ENCODE measurements around the gene UBE2N.
"Not testable (repeated sequence)": the region's sequence is repeated elsewhere in the genome, so short reads cannot be mapped to it uniquely, and the experiment has no call there.

The UBE2N gene

DNA sequence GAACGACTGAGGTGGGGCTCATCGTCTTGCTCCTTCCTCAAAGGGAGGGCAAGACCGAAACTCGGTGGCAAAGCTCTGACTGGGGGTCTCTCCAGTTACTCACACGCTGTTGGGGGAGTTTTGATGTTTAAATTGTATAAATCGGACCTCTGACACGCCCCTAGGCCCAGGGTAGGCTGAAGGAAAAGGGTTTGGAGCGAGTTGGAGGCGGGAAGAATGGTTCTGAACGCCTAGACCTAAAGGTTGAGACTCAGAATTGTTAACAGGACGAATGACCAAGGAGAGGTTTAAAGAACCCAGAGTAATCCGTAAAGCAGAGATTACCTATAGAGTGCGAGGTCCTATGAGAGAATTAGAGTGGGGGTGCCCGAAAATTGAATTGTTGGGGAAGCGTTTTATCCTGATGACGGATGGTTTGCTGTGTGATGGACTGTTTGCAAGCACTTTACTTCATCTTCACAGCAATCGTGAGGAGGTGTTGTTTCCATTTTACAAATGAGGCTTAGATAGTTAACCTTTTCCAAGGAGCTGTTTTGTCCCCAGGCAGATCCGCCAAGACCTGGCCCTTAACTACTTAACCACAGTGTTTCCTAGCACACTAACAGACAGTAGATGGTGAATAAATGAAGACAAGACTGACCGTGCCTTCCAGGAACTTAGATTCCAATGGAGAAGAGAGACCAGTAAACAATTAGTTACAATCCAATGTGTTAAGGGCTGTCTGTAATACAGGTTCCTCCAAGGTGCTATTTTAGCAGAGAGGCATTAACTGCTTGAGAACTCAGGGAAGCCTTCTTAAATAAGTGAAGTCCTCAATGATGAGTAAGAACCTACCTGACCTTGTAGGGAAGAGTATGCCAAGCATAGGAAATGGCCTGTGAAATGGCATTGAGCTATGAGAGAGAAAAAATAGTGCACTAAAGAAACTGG is 929 bp upstream of the UBE2N start:
- peak overlapping the region; percentile 94 for H3K27ac ChIP-seq (ENCODE audit: low read depth, low read length)
- no peaks in the 10 kb centered on the region for H3K9me3 ChIP-seq (ENCODE audit: low read length)
- H3K27me3 ChIP-seq (ENCODE audit: control insufficient read depth in 1 of 2, insufficient read depth in 2 of 2, low read length in 2 of 2) = no peaks in the 10 kb centered on the region
- H3K9ac ChIP-seq (ENCODE audit: low read length) = peak overlapping the region; percentile 81
- H3K4me3 ChIP-seq (ENCODE audit: low read depth in 1 of 2, low read length in 2 of 2) = peak overlapping the region; percentile 83 to 94
- no peaks in the 10 kb centered on the region for H3K36me3 ChIP-seq (ENCODE audit: insufficient read depth, low read length)
- peaks cover 34% of the 10 kb centered on the region for H3K4me1 ChIP-seq (ENCODE audit: insufficient read depth, low read length)

- peak overlapping the region; percentile 80 for H3K27ac ChIP-seq (ENCODE audit: low read depth, low read length)
Measured at GRCh38 chr12:93441081-93441616, 598 bp downstream of the UBE2N start.

DNA sequence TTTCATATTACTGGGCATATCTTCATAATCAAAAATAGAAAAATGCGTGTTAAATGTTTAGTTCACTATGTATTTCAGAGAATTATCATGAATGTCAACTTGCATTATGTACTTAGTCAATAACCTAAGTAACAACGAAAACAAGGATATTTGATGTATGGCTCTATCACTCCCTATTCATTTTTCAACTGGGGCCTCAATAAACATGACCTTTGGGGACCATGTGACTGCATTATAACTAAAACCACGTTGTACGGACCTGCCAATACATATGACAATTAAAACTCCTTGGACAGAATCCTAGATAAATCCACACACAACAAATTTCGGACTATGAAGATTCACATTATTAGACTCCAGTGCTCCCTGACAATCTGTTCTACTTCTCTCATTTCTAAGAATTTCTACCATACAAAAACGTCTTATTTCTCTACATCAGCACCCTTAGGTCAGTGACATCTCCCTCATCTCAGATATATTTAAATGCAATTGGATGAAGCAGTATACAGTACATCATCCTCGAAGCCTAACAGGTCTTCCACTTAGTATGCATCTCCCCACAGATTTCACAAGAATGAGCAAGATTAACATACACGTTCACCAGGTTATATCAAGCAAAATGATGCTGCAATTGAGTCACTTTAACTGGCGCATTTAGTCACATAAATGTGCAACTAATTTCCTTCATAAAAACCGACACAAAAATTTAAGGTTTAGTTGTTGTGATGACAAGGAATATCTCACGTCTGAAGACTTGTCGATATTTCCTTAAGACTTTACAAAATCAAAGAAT is 1.5 kb downstream of the UBE2N start:
- Histone ChIP-seq H3K27me3 (ENCODE audit: control insufficient read depth in 1 of 2, insufficient read depth in 2 of 2, low read length in 2 of 2) (no peaks in the 10 kb centered on the region), H3K9ac (ENCODE audit: low read length) (peak overlapping the region; percentile 62), H3K36me3 (ENCODE audit: insufficient read depth, low read length) (no peaks in the 10 kb centered on the region), H3K4me3 (ENCODE audit: low read depth in 1 of 2, low read length in 2 of 2) (peak overlapping the region in 1 of 2 donors; percentile 77), H3K27ac (ENCODE audit: low read depth, low read length) (no peak overlapping the region), H3K4me1 (ENCODE audit: insufficient read depth, low read length) (peaks cover 34% of the 10 kb centered on the region), H3K9me3 (ENCODE audit: low read length) (no peaks in the 10 kb centered on the region)

More at GRCh38 chr12:93441081-93441616, 598 bp downstream of the UBE2N start:
- peak overlapping the region; percentile 75 to 77 for H3K4me3 ChIP-seq (ENCODE audit: low read depth in 1 of 2, low read length in 2 of 2)
- H3K4me1 ChIP-seq (ENCODE audit: insufficient read depth, low read length) = peaks cover 34% of the 10 kb centered on the region
- peak overlapping the region; percentile 62 for H3K9ac ChIP-seq (ENCODE audit: low read length)
- no peaks in the 10 kb centered on the region for H3K27me3 ChIP-seq (ENCODE audit: control insufficient read depth in 1 of 2, insufficient read depth in 2 of 2, low read length in 2 of 2)
- no peaks in the 10 kb centered on the region for H3K36me3 ChIP-seq (ENCODE audit: insufficient read depth, low read length)
- H3K9me3 ChIP-seq (ENCODE audit: low read length) = no peaks in the 10 kb centered on the region

DNA sequence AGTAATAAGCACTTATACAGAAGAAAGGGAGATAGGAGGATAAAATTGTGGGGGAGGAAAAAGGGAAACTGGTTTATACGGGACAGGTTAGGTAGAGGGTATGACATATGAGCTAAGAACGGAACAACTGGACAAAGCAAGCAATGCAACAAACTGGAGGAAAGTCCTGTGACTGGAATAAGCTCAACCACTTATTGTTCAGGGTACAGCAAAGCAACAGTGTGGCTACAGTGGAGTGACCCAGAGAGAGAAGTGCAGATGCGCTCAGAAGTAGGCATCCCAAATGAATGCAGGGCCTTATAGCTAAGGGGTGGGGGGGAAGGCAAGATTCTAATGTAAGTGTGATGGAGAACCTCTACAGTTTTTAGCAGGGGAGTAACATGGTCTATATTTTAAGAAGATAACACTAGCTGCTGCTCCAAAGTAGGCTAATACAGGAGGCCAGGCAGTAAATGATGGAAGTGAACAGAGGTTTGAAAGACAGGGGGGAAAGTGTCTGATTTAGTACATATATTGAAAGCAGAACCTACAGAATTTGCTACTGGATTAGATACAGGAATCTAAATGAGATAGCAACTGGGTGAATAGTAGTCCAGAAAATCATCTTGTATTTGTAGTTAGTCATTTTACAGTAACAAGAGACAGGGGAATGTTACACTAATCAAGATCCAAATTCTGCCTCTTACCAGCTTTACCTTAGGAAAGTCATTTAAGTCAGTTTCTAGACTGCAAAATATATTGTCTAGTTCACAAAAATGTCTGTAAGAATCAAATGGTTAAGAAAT is 3.3 kb downstream of the UBE2N start:
- Histone ChIP-seq H3K4me1 (ENCODE audit: insufficient read depth, low read length) (peaks cover 42% of the 10 kb centered on the region), H3K27ac (ENCODE audit: low read depth, low read length) (no peak overlapping the region)

DNA sequence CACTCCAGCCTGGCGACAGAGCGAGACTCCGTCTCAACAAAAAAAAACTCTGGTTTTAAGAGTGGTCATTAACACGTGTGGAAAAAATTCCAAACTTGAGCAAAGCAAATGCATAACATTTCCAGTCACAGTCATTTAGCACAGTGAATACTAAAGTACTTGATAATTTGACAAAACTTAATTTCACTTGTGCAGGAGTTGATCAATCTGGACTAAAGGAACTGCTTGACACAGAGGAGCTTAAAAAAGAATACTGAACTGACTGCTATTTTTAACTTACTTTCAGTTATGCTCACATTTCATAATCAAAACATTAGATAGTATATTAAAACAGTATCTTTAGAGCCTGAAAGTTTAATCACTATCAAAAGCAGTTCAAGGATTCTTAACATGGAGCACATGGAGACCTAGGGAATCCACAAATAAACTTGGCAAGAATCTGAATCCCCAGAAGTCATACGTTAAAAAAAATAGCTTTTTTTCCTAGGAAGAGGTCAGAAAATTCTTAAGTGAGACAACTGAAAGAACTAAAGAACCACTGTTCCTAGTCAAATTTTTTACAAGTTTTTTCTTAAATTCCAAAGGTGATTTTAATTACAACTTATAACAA is 7.4 kb downstream of the UBE2N start:
- no peaks in the 10 kb centered on the region for H3K36me3 ChIP-seq (ENCODE audit: insufficient read depth, low read length)
- no peak overlapping the region for H3K27ac ChIP-seq (ENCODE audit: low read depth, low read length)
- H3K9ac ChIP-seq (ENCODE audit: low read length) = no peak overlapping the region
- no peaks in the 10 kb centered on the region for H3K27me3 ChIP-seq (ENCODE audit: control insufficient read depth in 1 of 2, insufficient read depth in 2 of 2, low read length in 2 of 2)
- peaks cover 21% of the 10 kb centered on the region for H3K4me1 ChIP-seq (ENCODE audit: insufficient read depth, low read length)
- H3K4me3 ChIP-seq (ENCODE audit: low read depth in 1 of 2, low read length in 2 of 2) = no peak overlapping the region
- H3K9me3 ChIP-seq (ENCODE audit: low read length) = no peaks in the 10 kb centered on the region

More for the DNA sequence above, 3.3 kb downstream of the UBE2N start:
- Histone ChIP-seq H3K27me3 (ENCODE audit: control insufficient read depth in 1 of 2, insufficient read depth in 2 of 2, low read length in 2 of 2) (no peaks in the 10 kb centered on the region), H3K36me3 (ENCODE audit: insufficient read depth, low read length) (no peaks in the 10 kb centered on the region), H3K9ac (ENCODE audit: low read length) (no peak overlapping the region), H3K9me3 (ENCODE audit: low read length) (no peaks in the 10 kb centered on the region), H3K4me3 (ENCODE audit: low read depth in 1 of 2, low read length in 2 of 2) (no peak overlapping the region)

DNA sequence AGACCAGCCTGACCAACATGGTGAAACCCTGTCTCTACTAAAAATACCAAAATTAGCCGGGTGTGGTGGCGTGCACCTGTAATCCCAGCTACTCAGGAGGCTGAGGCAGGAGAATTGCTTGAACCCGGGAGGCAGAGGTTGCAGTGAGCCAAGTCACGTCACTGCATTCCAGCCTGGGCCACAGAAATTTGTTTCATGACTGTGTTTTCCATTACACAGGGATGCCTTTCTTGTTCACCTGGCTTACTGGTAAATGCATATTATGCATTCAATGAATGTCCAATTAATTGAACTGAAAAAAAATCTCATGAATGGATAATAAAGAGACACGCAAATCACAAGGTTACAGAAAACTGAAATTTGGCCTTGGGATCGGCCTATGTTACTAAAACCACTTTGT is 9.7 kb downstream of the UBE2N start:
- H3K36me3 ChIP-seq (ENCODE audit: insufficient read depth, low read length); H3K27me3 ChIP-seq (ENCODE audit: control insufficient read depth in 1 of 2, insufficient read depth in 2 of 2, low read length in 2 of 2); H3K27ac ChIP-seq (ENCODE audit: low read depth, low read length); H3K9ac ChIP-seq (ENCODE audit: low read length); H3K9me3 ChIP-seq (ENCODE audit: low read length); H3K4me3 ChIP-seq (ENCODE audit: low read depth in 1 of 2, low read length in 2 of 2): not testable (repeated sequence)
- peaks cover 15% of the 10 kb centered on the region for H3K4me1 ChIP-seq (ENCODE audit: insufficient read depth, low read length)

DNA sequence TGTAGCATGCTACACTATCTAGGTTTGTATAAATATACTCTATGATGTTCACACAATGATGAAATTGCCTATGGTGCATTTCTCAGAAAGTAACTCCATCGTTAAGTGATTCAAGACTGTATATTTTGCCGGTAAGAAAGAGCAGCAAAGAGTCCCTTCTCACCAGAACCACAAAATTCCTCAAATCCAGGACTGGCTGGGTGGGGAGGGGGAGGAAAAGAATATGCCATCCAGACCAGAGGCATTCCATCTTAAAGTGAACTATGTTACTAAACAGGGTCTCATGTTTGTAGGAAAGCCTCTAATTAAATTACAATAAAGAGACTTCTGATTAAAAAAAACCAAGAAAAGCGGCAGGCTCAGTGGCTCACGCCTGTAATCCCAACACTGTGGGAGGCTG is 11.5 kb downstream of the UBE2N start:
- Histone ChIP-seq H3K36me3 (ENCODE audit: insufficient read depth, low read length) (no peaks in the 10 kb centered on the region), H3K27ac (ENCODE audit: low read depth, low read length) (no peak overlapping the region), H3K4me3 (ENCODE audit: low read depth in 1 of 2, low read length in 2 of 2) (no peak overlapping the region), H3K27me3 (ENCODE audit: control insufficient read depth in 1 of 2, insufficient read depth in 2 of 2, low read length in 2 of 2) (no peaks in the 10 kb centered on the region), H3K9me3 (ENCODE audit: low read length) (no peaks in the 10 kb centered on the region), H3K4me1 (ENCODE audit: insufficient read depth, low read length) (peaks cover 32% of the 10 kb centered on the region), H3K9ac (ENCODE audit: low read length) (no peak overlapping the region)

GRCh38 chr12:93429852-93430251 is 11.9 kb downstream of the UBE2N start:
- Histone ChIP-seq H3K9me3 (ENCODE audit: low read length) (no peaks in the 10 kb centered on the region), H3K9ac (ENCODE audit: low read length) (no peak overlapping the region), H3K4me1 (ENCODE audit: insufficient read depth, low read length) (peaks cover 37% of the 10 kb centered on the region), H3K36me3 (ENCODE audit: insufficient read depth, low read length) (no peaks in the 10 kb centered on the region), H3K27me3 (ENCODE audit: control insufficient read depth in 1 of 2, insufficient read depth in 2 of 2, low read length in 2 of 2) (no peaks in the 10 kb centered on the region), H3K4me3 (ENCODE audit: low read depth in 1 of 2, low read length in 2 of 2) (no peak overlapping the region), H3K27ac (ENCODE audit: low read depth, low read length) (no peak overlapping the region)

DNA sequence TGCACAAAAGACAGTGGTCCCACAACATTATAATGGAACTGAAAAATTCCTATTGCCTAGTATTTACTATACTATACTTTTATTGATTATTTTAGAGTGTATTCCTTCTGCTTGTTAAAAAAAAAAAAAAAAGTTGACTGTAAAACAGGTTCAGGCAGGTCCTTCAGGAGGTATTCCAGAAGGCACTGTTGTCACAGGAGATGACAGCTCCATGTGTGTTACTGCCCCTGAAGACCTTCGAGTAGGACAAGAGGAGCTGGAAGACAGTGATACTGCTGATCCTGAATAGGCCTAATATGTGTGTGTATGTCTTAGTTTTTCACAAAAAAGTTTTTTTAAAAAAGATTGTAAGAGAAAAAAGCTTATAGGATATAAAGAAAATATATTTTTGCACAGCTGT is 12.3 kb downstream of the UBE2N start:
- peaks cover 40% of the 10 kb centered on the region for H3K4me1 ChIP-seq (ENCODE audit: insufficient read depth, low read length)
- H3K4me3 ChIP-seq (ENCODE audit: low read depth in 1 of 2, low read length in 2 of 2) = no peak overlapping the region
- H3K9ac ChIP-seq (ENCODE audit: low read length) = no peak overlapping the region
- H3K27ac ChIP-seq (ENCODE audit: low read depth, low read length) = no peak overlapping the region
- no peaks in the 10 kb centered on the region for H3K27me3 ChIP-seq (ENCODE audit: control insufficient read depth in 1 of 2, insufficient read depth in 2 of 2, low read length in 2 of 2)
- no peaks in the 10 kb centered on the region for H3K9me3 ChIP-seq (ENCODE audit: low read length)
- no peaks in the 10 kb centered on the region for H3K36me3 ChIP-seq (ENCODE audit: insufficient read depth, low read length)

DNA sequence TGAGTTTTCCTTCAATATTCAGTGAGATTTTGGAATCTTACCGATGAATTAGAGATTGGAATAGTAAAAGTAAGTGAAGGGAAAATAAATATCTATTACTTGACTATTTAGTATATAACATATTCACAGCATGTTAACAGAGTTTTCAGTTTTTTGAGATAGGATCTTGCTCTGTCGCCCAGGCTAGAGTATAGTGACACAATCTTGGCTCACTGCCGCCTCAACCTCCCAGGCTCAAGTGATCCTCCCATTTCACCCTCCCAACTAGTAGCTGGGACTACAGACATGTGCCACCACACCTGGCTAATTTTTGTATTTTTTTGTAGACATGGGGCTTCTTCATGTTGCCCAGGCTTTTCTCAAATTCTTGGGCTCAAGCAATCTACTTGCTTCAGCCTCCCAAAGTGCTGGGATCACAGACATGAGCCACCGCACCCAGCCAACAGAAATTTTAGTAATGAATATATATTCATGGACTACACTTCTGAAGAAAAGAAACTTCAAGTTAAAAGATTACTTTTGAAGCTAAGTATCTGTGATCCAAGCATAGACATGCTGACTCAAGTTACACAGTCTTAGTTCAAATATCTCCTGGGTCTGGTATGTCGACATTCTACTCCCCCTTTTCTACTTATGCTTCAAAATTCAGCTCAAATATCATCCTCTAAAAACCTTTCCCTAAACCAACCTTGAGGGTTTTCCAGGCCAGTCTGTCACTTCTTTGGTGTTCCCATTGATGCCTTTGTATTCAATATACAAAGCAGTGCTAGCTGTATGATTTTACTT is 13.8 kb downstream of the UBE2N start:
- Histone ChIP-seq H3K27ac (ENCODE audit: low read depth, low read length) (no peak overlapping the region), H3K4me1 (ENCODE audit: insufficient read depth, low read length) (peaks cover 46% of the 10 kb centered on the region)

More for the DNA sequence above, 13.8 kb downstream of the UBE2N start:
- H3K27me3 ChIP-seq (ENCODE audit: control insufficient read depth in 1 of 2, insufficient read depth in 2 of 2, low read length in 2 of 2) = no peaks in the 10 kb centered on the region
- H3K9ac ChIP-seq (ENCODE audit: low read length) = no peak overlapping the region
- H3K4me3 ChIP-seq (ENCODE audit: low read depth in 1 of 2, low read length in 2 of 2) = no peak overlapping the region
- H3K9me3 ChIP-seq (ENCODE audit: low read length) = no peaks in the 10 kb centered on the region
- H3K36me3 ChIP-seq (ENCODE audit: insufficient read depth, low read length) = no peaks in the 10 kb centered on the region
